Astrocyte (in vitro differentiated cells and primary cell): ENCODE results near the gene PAK4. TPM values are rescaled to one million over a fixed set of nuclear protein-coding genes. Genes with fewer than 3 reads are reported as not detected.
"Not testable (repeated sequence)": the region's sequence is repeated elsewhere in the genome, so short reads cannot be mapped to it uniquely, and the experiment has no call there.

Experiments
- DNase-seq: peaks from one replicate; pipeline ENCODE4 v3.0.0-alpha.2; 2010; ENCODE audit warnings: low read depth
- FAIRE-seq: peaks from 2 replicates; lab custom pipeline; 2011; peaks lifted over from hg19 to GRCh38; lab: Jason Lieb, UNC
- H2AFZ ChIP-seq: 2 replicates; pipeline ENCODE4 v1.6.0; 2012; ENCODE audit warnings: low read depth, low read length, inconsistent platforms
- H3K27ac ChIP-seq: 2 replicates; pipeline ENCODE4 v1.5.1; 2011; ENCODE audit warnings: low read depth, low read length, inconsistent platforms
- H3K27me3 ChIP-seq: 2 replicates; pipeline ENCODE4 v1.6.0; 2011; ENCODE audit warnings: low read length, inconsistent platforms; ENCODE audit not compliant: insufficient read depth
- H3K36me3 ChIP-seq: 2 replicates; pipeline ENCODE4 v1.5.1; 2011; ENCODE audit warnings: low read length, inconsistent platforms; ENCODE audit not compliant: insufficient read depth
- H3K4me1 ChIP-seq: 2 replicates; pipeline ENCODE4 v1.5.1; 2011; ENCODE audit warnings: low read length, inconsistent platforms; ENCODE audit not compliant: insufficient read depth
- H3K4me2 ChIP-seq: 2 replicates; pipeline ENCODE4 v1.6.0; 2012; ENCODE audit warnings: low read length, inconsistent platforms
- H3K4me3 ChIP-seq: 2 replicates; pipeline ENCODE4 v1.5.1; 2011; ENCODE audit warnings: low read depth, mild to moderate bottlenecking, low read length, inconsistent platforms; ENCODE audit not compliant: insufficient read depth
- H3K79me2 ChIP-seq: 2 replicates; pipeline ENCODE4 v1.6.0; 2012; ENCODE audit warnings: mild to moderate bottlenecking, low read length, inconsistent platforms; ENCODE audit not compliant: insufficient read depth
- H3K9ac ChIP-seq: 2 replicates; pipeline ENCODE4 v1.6.0; 2012; ENCODE audit warnings: mild to moderate bottlenecking, low read length, inconsistent platforms
- H3K9me3 ChIP-seq: 2 replicates; pipeline ENCODE4 v1.5.1; 2012; ENCODE audit warnings: low read depth, mild to moderate bottlenecking, low read length, inconsistent platforms; ENCODE audit not compliant: insufficient read depth
- H4K20me1 ChIP-seq: 2 replicates; pipeline ENCODE4 v1.6.0; 2012; ENCODE audit warnings: low read length, inconsistent platforms; ENCODE audit not compliant: insufficient read depth
- H3K27ac Mint-ChIP-seq: one replicate; pipeline ENCODE4 v1.8.0; 2021; ENCODE audit warnings: mild to moderate bottlenecking, mixed read lengths; ENCODE audit not compliant: unreplicated experiment
- H3K27me3 Mint-ChIP-seq: one replicate; pipeline ENCODE4 v1.8.0; 2021; ENCODE audit warnings: low read depth, mixed read lengths; ENCODE audit not compliant: unreplicated experiment
- H3K36me3 Mint-ChIP-seq: one replicate; pipeline ENCODE4 v1.8.0; 2021; ENCODE audit warnings: low read depth, mixed read lengths; ENCODE audit not compliant: unreplicated experiment
- H3K4me1 Mint-ChIP-seq: one replicate; pipeline ENCODE4 v1.8.0; 2021; ENCODE audit warnings: low read depth, mixed read lengths; ENCODE audit not compliant: unreplicated experiment
- H3K4me3 Mint-ChIP-seq: one replicate; pipeline ENCODE4 v1.8.0; 2021; ENCODE audit warnings: mild to moderate bottlenecking, moderate library complexity, mixed read lengths; ENCODE audit not compliant: unreplicated experiment
- H3K9me3 Mint-ChIP-seq: one replicate; pipeline ENCODE4 v1.8.0; 2021; ENCODE audit warnings: mild to moderate bottlenecking, mixed read lengths; ENCODE audit not compliant: unreplicated experiment
- CTCF ChIP-seq: IDR thresholded peaks from 2 replicates; pipeline ENCODE4 v1.5.1; 2011; ENCODE audit warnings: low read depth, mild to moderate bottlenecking, inconsistent platforms, low read length, moderate library complexity; ENCODE audit not compliant: insufficient read depth
- EZH2 ChIP-seq: IDR thresholded peaks from 2 replicates; pipeline ENCODE4 v1.6.1; 2012; ENCODE audit warnings: mild to moderate bottlenecking, low read length, inconsistent platforms; ENCODE audit not compliant: insufficient read depth
- total RNA-seq: library from RNA; stranded (reverse); gene quantifications from 2 replicates; pipeline ENCODE4 v1.2.1, GENCODE V29; 2021

PAK4 gene
- total RNA-seq, 1 donor from 2014 or later = 48.0 TPM

DNA sequence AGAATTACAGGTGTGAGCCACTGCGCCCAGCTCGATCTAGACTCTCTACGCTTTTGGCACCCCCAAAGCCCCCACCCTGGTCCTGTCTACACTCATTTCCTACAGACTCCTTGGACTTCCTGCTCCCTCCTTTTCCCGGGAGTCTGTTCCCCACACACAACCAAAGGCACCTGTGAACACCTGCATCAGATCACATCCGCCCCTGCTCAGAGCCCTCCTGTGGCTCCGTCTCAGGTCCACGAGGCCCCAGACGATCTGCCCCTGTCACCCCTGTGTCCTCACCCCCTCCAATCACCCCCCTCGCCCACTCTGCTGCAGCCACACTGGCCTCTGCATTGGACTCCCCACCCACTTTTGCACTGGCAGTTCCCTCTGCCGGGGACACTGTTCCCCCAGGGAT, 12.4 kb upstream of the PAK4 start:
- H3K9ac ChIP-seq = no peak overlapping the region
- no peaks in the 10 kb centered on the region for H3K36me3 ChIP-seq
- H4K20me1 ChIP-seq = no peaks in the 10 kb centered on the region
- FAIRE-seq = no peak
- no peaks in the 10 kb centered on the region for H3K4me1 ChIP-seq
- H3K27ac ChIP-seq = no peak overlapping the region
- no peaks in the 10 kb centered on the region for H3K9me3 ChIP-seq
- H3K79me2 ChIP-seq = no peaks in the 10 kb centered on the region
- no peak overlapping the region for H2AFZ ChIP-seq
- H3K4me2 ChIP-seq = no peak overlapping the region
- DNase-seq = no peak
- Mint-ChIP-seq H3K27me3 (peaks cover 19% of the 10 kb centered on the region), H3K36me3 (no peaks in the 10 kb centered on the region), H3K27ac (no peak overlapping the region), H3K4me3 (no peak overlapping the region), H3K4me1 (no peaks in the 10 kb centered on the region), H3K9me3 (no peaks in the 10 kb centered on the region)
- H3K4me3 ChIP-seq = no peak overlapping the region
- TF ChIP-seq CTCF = no peak
- peaks cover 5% of the 10 kb centered on the region for H3K27me3 ChIP-seq

DNA sequence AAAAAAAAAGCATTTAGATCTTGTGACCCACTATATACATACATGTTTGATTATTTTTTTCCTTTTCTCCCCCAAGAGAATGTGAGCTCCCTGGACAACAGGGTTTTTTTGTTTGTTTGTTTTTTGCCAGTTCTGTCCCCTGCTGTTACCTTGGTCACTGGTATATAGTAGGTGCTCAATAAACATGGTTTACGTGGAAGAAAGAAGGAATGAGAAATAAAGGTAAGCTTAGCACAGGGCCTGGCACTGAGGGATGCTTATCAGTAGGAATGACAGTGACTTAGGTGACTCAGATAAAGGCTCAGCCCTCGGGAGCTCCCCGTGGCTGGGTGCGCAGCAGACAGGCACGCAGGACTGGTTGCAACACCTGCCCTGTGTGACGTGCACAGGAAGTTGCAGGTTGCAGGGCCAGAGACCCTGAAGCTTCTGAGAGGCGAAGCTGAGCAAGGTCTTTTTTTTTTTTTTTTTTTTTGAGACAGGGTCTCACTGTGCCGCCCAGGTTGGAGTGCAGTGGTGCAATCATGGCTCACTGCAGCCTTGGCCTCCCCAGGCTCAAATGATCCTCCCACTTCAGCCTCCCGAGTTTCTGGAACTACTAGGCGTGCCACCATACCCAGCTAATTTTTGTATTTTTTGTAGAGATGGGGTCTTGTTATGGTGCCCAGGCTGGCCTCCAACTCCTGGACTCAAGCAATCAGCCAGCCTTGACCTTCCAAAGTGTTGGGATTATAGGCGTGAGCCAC, 10.3 kb upstream of the PAK4 start:
- no peak for FAIRE-seq
- H3K4me2 ChIP-seq = no peak overlapping the region

DNA sequence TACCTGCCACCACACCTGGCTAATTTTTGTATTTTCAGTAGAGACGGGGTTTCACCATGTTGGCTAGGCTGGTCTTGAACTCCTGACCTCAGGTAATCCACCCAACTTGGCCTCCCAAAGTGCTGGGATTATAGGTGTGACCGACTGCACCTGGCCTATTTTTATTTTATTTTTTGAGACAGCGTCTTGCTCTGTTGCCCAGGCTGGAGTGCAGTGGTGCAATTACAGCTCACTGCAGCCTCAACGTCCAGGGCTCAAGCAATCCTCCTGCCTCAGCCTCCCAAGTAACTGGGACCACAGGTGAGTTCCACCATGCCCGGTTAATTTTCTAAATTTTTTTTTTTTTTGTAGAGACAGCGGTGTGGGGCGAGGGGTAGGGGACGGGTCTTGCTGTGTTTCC, 8.6 kb upstream of the PAK4 start:
- H3K4me3 Mint-ChIP-seq, H3K9ac ChIP-seq, H3K4me1 ChIP-seq, H3K4me3 ChIP-seq, H2AFZ ChIP-seq, H3K36me3 Mint-ChIP-seq, H3K79me2 ChIP-seq, H3K4me2 ChIP-seq, H3K4me1 Mint-ChIP-seq, H3K27me3 ChIP-seq, H3K27ac ChIP-seq, H3K36me3 ChIP-seq, H3K9me3 Mint-ChIP-seq, DNase-seq, H4K20me1 ChIP-seq, H3K9me3 ChIP-seq, FAIRE-seq, H3K27ac Mint-ChIP-seq: not testable (repeated sequence)
- peaks cover 16% of the 10 kb centered on the region for H3K27me3 Mint-ChIP-seq

More for the DNA sequence above, 10.3 kb upstream of the PAK4 start:
- H3K27ac ChIP-seq = no peak overlapping the region
- peaks cover 5% of the 10 kb centered on the region for H3K27me3 ChIP-seq
- Mint-ChIP-seq H3K27me3 (peaks cover 16% of the 10 kb centered on the region), H3K4me3 (no peak overlapping the region), H3K27ac (no peak overlapping the region), H3K36me3 (no peaks in the 10 kb centered on the region), H3K4me1 (no peaks in the 10 kb centered on the region), H3K9me3 (no peaks in the 10 kb centered on the region)
- no peak for TF ChIP-seq EZH2
- no peak for TF ChIP-seq CTCF
- DNase-seq = no peak
- H3K9ac ChIP-seq = no peak overlapping the region
- H4K20me1 ChIP-seq = no peaks in the 10 kb centered on the region
- no peaks in the 10 kb centered on the region for H3K36me3 ChIP-seq
- H3K9me3 ChIP-seq = no peaks in the 10 kb centered on the region
- no peaks in the 10 kb centered on the region for H3K79me2 ChIP-seq
- no peaks in the 10 kb centered on the region for H3K4me1 ChIP-seq
- no peak overlapping the region for H2AFZ ChIP-seq
- no peak overlapping the region for H3K4me3 ChIP-seq
